ENCODE measurements around the gene LSG1.
"Not testable (repeated sequence)": the region's sequence is repeated elsewhere in the genome, so short reads cannot be mapped to it uniquely, and the experiment has no call there.

Gene LSG1

DNA sequence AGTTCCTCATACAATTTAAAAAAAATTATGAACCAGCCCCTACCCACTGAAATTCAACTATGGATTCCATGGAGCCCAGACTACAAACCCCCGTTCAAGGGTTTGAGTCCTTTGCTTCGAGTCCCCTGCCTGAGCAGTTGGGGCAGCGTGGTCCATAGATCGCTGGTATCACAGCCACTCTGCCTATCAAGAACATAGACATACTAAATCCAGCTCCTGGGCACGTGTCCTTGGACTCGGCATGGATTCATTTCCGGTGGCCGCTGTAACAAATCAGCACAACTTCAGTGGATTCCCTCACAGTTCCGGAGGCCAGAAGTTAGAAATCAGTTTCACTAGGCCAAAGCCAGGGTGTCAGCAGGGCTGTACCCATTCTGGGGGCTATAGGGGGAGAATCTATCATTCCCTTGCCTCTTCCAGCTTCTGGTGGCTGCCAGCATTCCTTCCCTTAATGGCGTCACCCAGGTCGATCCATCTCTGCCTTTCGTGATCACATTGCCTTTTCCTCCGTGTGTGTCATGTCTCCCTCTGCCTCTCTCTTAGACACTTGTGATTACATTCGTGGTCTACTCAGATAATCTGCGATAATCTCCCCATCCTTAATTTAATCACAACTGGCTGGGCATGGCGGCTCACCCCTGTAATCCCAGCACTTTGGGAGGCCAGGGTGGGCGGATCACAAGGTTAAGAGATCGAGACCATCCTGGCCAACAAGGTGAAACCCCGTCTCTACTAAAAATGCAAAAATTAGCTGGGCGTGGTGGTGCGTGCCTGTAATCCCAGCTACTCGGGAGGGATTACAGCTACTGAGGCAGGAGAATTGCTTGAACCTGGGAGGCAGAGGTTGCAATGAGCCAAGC lies 34.2 kb downstream of the LSG1 start:
- no peak overlapping the region for H3K27ac ChIP-seq
- no peak for TF ChIP-seq ZFX (IDR thresholded peaks at IDR 0.05; ENCODE audit: borderline replicate concordance)
- TF ChIP-seq CTCF (IDR thresholded peaks at IDR 0.05) = no peak

DNA sequence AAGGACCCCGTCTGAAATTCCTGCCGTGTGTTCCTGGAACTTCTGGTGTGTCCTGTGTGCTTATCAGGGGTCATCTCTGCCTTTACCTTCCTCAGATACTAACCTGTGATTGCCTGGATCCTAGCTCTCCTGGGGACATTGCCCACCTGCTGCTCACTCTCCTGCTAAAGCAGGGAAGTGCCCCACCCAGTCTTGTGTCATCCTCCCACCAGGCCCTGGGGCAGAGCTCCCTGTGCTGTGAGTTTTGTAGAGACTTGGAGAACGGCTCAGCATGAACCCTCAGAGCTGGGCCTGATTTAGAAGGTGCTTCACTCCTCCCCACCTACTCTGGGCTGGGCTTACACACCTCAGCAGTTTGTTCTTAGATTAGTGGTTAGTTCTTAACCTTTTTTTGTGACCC lies 34.9 kb downstream of the LSG1 start:
- no peak overlapping the region for H3K27ac ChIP-seq

DNA sequence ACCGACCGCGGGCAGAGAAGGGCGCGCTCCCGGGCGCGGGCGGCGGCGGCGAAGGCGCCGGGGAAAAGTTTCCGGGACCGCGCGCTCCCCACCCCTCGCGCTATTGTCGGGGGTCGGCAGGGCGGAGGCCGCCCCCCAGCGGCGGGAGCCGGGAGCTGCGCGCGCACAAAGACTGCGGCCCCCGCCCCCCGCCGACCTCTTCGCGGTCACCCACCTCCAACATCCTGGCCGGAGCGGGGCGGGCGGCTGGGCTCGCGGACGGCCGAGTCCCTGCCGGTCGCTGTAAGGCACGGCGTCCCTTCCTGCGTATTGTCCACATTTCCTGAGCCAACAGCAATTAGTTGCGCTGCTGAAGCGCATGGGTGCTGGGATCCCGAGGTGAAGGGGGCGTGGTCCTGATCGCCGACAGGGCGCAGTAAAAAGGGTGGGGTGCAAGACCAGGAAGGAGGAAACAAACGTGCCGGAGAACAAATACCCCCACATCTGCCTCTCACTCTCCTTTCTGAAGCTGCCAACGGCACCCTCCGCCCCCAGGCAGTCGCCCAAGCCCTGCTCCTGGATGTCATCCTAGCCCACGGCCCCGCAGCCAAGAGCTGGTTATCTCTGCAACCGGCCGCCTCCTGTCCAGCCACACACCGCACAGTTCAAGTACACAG lies 38.5 kb downstream of the LSG1 start, which contains the start of gene TMEM44:
Gene TMEM44 (minus strand): TSS at position 71 of the 656 bp plus-strand sequence. CDS start 204 bp downstream, outside the sequence.
- TF ChIP-seq ZFX (IDR thresholded peaks at IDR 0.05; ENCODE audit: borderline replicate concordance) (no peak), CTCF (IDR thresholded peaks at IDR 0.05) (peak; percentile 84)
- H3K27ac ChIP-seq = peak within 1 kb of the TSS; percentile 45

More for the DNA sequence above, 34.9 kb downstream of the LSG1 start:
- no peak for TF ChIP-seq CTCF (IDR thresholded peaks at IDR 0.05)
- no peak for TF ChIP-seq ZFX (IDR thresholded peaks at IDR 0.05; ENCODE audit: borderline replicate concordance)

GRCh38 chr3:194632809-194633348 lies 39.1 kb downstream of the LSG1 start:
- H3K27ac ChIP-seq = peak overlapping the region; percentile 45
- TF ChIP-seq ZFX (IDR thresholded peaks at IDR 0.05; ENCODE audit: borderline replicate concordance) (no peak), CTCF (IDR thresholded peaks at IDR 0.05) (no peak)

GRCh38 chr3:194632226-194632808 lies 39.7 kb downstream of the LSG1 start:
- H3K27ac ChIP-seq = no peak overlapping the region

GRCh38 chr3:194631696-194632095 lies 40.3 kb downstream of the LSG1 start:
- no peak overlapping the region for H3K27ac ChIP-seq
- TF ChIP-seq ZFX (IDR thresholded peaks at IDR 0.05; ENCODE audit: borderline replicate concordance) (no peak), CTCF (IDR thresholded peaks at IDR 0.05) (no peak)

More at GRCh38 chr3:194632226-194632808, 39.7 kb downstream of the LSG1 start:
- TF ChIP-seq ZFX (IDR thresholded peaks at IDR 0.05; ENCODE audit: borderline replicate concordance) (no peak), CTCF (IDR thresholded peaks at IDR 0.05) (no peak)

GRCh38 chr3:194630681-194631080 lies 41.3 kb downstream of the LSG1 start:
- not testable (repeated sequence) for H3K27ac ChIP-seq

All from 22Rv1 (cell line).